Cardiac muscle cell (in vitro differentiated cells and primary cell): ENCODE data around the gene ARAF. TPM values are rescaled to one million over a fixed set of nuclear protein-coding genes. Genes with fewer than 3 reads are reported as not detected.

Experiments used
- DNase-seq, 2 donors: peaks; one replicate each; pipeline versions ENCODE4 v3.0.0 to v3.0.0-alpha.2; 2010 to 2017; ENCODE audit warnings: low read depth in 1 of 2, low spot score in 1 of 2
- H3K27ac ChIP-seq: fragments of 200-600 bp; sonication (generic); 2 replicates; pipeline ENCODE4 v1.5.1; 2016
- H3K27me3 ChIP-seq: fragments of 200-600 bp; sonication (generic); 2 replicates; pipeline ENCODE4 v1.6.0; 2016; ENCODE audit warnings: control low read depth
- H3K36me3 ChIP-seq: fragments of 200-600 bp; sonication (generic); 2 replicates; pipeline ENCODE4 v1.5.1; 2016; ENCODE audit warnings: control low read depth
- H3K4me1 ChIP-seq: fragments of 200-600 bp; sonication (generic); 2 replicates; pipeline ENCODE4 v1.8.1; 2017; ENCODE audit warnings: low read depth, mild to moderate bottlenecking, mixed run types
- H3K4me3 ChIP-seq: fragments of 200-600 bp; sonication (generic); 2 replicates; pipeline ENCODE4 v1.5.1; 2016; ENCODE audit warnings: mild to moderate bottlenecking
- H3K9me3 ChIP-seq: fragments of 200-600 bp; sonication (generic); 2 replicates; pipeline ENCODE4 v1.5.1; 2017; ENCODE audit warnings: low read depth, mild to moderate bottlenecking, control low read depth
- polyA plus RNA-seq: library from polyadenylated mRNA; unstranded; fragments of >200 nt; fragmentation: Nextera tagmentation; extraction: Ambion mirVana; gene quantifications from 2 replicates; pipeline ENCODE4 v1.2.1, GENCODE V29; 2016
- total RNA-seq: library from RNA; depleted of rRNA; stranded (reverse); fragments of >200 nt; gene quantifications from 2 replicates; pipeline ENCODE4 v1.2.3, GENCODE V29; 2016
- TF ChIP-seq, protein P1 (sequence below): IDR thresholded peaks from 2 replicates; pipeline ENCODE4 v1.5.1; 2012; ENCODE audit warnings: low read depth, mild to moderate bottlenecking, low read length

Gene ARAF
- total and polyA plus RNA-seq, 2 experiments from 2014 or later = 44.1 to 87.3 TPM

DNA sequence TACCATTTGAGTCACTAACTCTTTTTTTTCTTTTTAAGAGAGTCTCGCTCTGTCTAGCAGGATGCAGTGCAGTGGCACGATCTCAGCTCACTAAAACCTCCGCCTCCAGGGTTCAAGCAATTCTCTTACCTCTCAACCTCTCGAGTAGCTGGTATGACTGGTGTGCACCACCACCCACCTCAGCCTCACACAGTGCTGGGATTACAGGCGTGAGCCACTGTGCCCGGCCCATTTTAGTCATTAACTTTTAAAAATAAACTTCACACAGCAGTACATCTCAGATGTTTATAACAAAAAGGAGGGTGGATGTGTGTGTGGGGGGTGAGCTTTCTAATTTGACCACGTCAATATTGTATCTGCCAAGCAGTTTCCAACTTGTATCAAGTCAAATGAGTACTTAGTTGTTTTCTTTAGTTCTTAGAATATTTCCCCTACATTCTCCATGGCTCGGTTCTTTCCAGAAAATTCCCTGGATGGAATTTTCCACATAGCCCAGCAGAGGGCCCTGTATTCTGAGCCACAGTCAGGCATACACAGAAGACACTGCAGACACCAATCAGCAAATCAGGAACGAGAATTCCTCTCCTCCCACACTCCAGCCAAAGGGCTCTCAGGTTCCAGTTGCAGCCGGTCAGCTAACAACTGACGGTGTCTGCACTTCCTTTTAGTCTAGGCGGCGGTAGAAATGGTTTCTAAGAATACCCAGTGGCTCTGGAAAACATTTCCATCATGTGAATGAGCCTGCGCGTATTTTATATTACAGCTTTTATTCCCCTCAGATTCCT lies 20.1 kb upstream of the ARAF start:
- no peak overlapping the region for H3K4me3 ChIP-seq
- peak overlapping the region; percentile 72 for H3K27ac ChIP-seq
- no peaks in the 10 kb centered on the region for H3K36me3 ChIP-seq
- H3K4me1 ChIP-seq = peaks cover 6% of the 10 kb centered on the region
- no peaks in the 10 kb centered on the region for H3K9me3 ChIP-seq
- TF ChIP-seq, protein P1, sequence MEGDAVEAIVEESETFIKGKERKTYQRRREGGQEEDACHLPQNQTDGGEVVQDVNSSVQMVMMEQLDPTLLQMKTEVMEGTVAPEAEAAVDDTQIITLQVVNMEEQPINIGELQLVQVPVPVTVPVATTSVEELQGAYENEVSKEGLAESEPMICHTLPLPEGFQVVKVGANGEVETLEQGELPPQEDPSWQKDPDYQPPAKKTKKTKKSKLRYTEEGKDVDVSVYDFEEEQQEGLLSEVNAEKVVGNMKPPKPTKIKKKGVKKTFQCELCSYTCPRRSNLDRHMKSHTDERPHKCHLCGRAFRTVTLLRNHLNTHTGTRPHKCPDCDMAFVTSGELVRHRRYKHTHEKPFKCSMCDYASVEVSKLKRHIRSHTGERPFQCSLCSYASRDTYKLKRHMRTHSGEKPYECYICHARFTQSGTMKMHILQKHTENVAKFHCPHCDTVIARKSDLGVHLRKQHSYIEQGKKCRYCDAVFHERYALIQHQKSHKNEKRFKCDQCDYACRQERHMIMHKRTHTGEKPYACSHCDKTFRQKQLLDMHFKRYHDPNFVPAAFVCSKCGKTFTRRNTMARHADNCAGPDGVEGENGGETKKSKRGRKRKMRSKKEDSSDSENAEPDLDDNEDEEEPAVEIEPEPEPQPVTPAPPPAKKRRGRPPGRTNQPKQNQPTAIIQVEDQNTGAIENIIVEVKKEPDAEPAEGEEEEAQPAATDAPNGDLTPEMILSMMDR = peak; percentile 60
- no peaks in the 10 kb centered on the region for H3K27me3 ChIP-seq
- DNase-seq = peak; percentile 89 to 94

- no peak overlapping the region for H3K4me3 ChIP-seq
- H3K27me3 ChIP-seq = no peaks in the 10 kb centered on the region
- H3K27ac ChIP-seq = no peak overlapping the region
- H3K36me3 ChIP-seq = no peaks in the 10 kb centered on the region
- H3K4me1 ChIP-seq = peaks cover 6% of the 10 kb centered on the region
- TF ChIP-seq, protein P1 = no peak
- no peaks in the 10 kb centered on the region for H3K9me3 ChIP-seq
- DNase-seq = no peak
Measured at GRCh38 chrX:47543496-47543895, 17.5 kb upstream of the ARAF start.

DNA sequence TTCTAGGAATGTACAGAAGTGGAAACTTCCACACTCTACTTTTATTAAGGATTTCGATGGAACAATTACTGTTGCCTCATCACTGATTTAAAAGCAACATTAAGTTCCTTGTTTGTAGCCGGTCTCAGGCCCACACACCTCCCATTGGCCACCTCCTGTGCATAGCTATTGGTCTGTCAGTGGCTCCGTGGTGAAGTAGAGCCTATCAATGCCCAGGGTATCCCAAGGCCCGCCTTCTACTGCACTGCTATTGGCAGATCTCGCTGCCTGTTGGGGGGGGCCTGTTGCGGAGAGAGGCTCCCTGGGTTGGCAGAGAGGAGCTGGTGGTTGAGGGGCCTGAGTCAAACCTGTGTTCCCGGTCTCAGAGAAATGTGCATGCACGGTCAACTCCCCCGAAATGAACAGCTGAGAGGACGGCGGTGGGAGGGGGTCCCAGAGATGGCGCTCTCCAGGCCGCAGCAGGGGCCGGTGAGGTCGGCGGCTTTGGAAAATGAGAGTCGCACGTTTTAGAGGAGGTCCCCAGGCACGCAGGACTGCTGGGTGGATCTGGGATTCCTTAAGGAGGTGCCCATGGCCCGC lies 4.9 kb upstream of the ARAF start:
- H3K27ac ChIP-seq = peak overlapping the region; percentile 91

GRCh38 chrX:47558436-47558835 lies 2.6 kb upstream of the ARAF start:
- TF ChIP-seq, protein P1 = no peak
- H3K4me3 ChIP-seq = no peak overlapping the region
- H3K27ac ChIP-seq = no peak overlapping the region
- no peaks in the 10 kb centered on the region for H3K9me3 ChIP-seq
- no peaks in the 10 kb centered on the region for H3K4me1 ChIP-seq
- H3K27me3 ChIP-seq = no peaks in the 10 kb centered on the region
- no peaks in the 10 kb centered on the region for H3K36me3 ChIP-seq
- no peak for DNase-seq

More for the DNA sequence above, 4.9 kb upstream of the ARAF start:
- TF ChIP-seq, protein P1 = no peak
- Histone ChIP-seq H3K4me3 (peak overlapping the region; percentile 36), H3K4me1 (no peaks in the 10 kb centered on the region), H3K36me3 (no peaks in the 10 kb centered on the region), H3K9me3 (no peaks in the 10 kb centered on the region), H3K27me3 (no peaks in the 10 kb centered on the region)
- peak; percentile 88 to 96 for DNase-seq

- Histone ChIP-seq H3K9me3 (no peaks in the 10 kb centered on the region), H3K36me3 (peaks cover 4% of the 10 kb centered on the region), H3K27me3 (no peaks in the 10 kb centered on the region), H3K4me1 (no peaks in the 10 kb centered on the region), H3K27ac (peak overlapping the region; percentile 73), H3K4me3 (peak overlapping the region; percentile 66)
- no peak for DNase-seq
- TF ChIP-seq, protein P1 = no peak
Measured at GRCh38 chrX:47560179-47560933, 649 bp upstream of the ARAF start.
